Measurements from ENCODE around the gene TAF1D.

GRCh38 chr11:93736129-93736528 is 5.2 kb downstream of the TAF1D start:
- TF ChIP-seq POLR2AphosphoS5 (IDR thresholded peaks at IDR 0.05; ENCODE audit: low read depth, low read length) (no peak), TAF1 (IDR thresholded peaks at IDR 0.05; ENCODE audit: borderline replicate concordance, insufficient read depth, low read length) (no peak), REST (IDR thresholded peaks at IDR 0.05; ENCODE audit: insufficient read depth in 1 of 2, low read depth in 2 of 2, low read length in 2 of 2) (no peak)
